ENCODE measurements around the gene FGF7. TPM values are rescaled to one million over a fixed set of nuclear protein-coding genes. Genes with fewer than 3 reads are reported as not detected.

Gene FGF7
- total and polyA plus RNA-seq, 2 experiments from 2014 or later = 0.03 to 0.08 TPM

DNA sequence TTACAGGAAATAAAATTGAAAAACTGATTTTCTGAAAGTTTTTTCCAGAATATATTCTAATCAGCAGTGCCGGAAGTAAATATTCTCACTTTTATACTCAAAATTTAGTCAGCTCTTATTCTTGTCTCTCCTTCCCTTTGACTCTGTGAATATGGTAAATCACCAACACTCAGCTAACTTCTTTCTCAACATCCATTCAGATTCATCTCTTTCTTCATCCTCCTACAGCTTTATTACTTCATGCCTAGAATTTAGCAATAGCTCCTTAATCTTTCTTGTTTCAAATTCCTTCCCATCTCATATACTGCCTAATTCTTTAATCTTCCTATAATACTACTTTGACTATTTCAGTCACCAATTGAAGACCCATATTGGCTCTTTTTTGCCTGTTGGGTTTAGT, 67.9 kb downstream of the FGF7 start:
- Histone ChIP-seq H3K4me1 (ENCODE audit: insufficient read depth) (no peaks in the 10 kb centered on the region; the same call in 1 of the 2 replicates), H3F3A (replicated peaks; ENCODE audit: low read depth) (no peaks in the 10 kb centered on the region), H3K36me3 (ENCODE audit: insufficient read depth) (no peaks in the 10 kb centered on the region), H2AFZ (no peak overlapping the region), H3K4me3 (no peak overlapping the region), H3K4me2 (no peak overlapping the region), H3K79me2 (replicated peaks; ENCODE audit: insufficient read depth) (no peaks in the 10 kb centered on the region), H4K20me1 (replicated peaks; ENCODE audit: insufficient read depth) (no peaks in the 10 kb centered on the region), H3K27ac (ENCODE audit: low read depth) (no peak overlapping the region), H3K9me2 (ENCODE audit: insufficient read depth) (no peaks in the 10 kb centered on the region), H3K27me3 (ENCODE audit: insufficient read depth) (no peaks in the 10 kb centered on the region)
- H3K36me3 Mint-ChIP-seq (ENCODE audit: low read depth) = no peaks in the 10 kb centered on the region
- no peak overlapping the region for H3K27ac Mint-ChIP-seq
- H3K27me3 Mint-ChIP-seq (ENCODE audit: insufficient read depth, low read depth, poor library complexity) = no peaks in the 10 kb centered on the region
- no peak overlapping the region for H3K4me3 Mint-ChIP-seq
- H3K4me1 Mint-ChIP-seq = peaks cover 4% of the 10 kb centered on the region; the same call in 2 of the 3 replicates
- DNase-seq (ENCODE audit: low spot score) = no peak
- no peaks in the 10 kb centered on the region for H3K9me3 Mint-ChIP-seq
- ATAC-seq = no peak
- TF ChIP-seq JUNB (IDR thresholded peaks at IDR 0.05; ENCODE audit: unreplicated experiment) (no peak), ZNF331 (CRISPR knock-in tag; IDR thresholded peaks at IDR 0.05; ENCODE audit: low read depth) (no peak), ZNF114 (CRISPR knock-in tag; IDR thresholded peaks at IDR 0.05) (no peak), EZH2 (IDR thresholded peaks at IDR 0.05; ENCODE audit: low read depth, unreplicated experiment) (no peak), EZH2phosphoT487 (IDR thresholded peaks at IDR 0.05; ENCODE audit: unreplicated experiment) (no peak), STAT1 (IDR thresholded peaks at IDR 0.05; ENCODE audit: unreplicated experiment) (no peak), CREB1 (CRISPR knock-in tag; IDR thresholded peaks at IDR 0.05; ENCODE audit: low read depth) (no peak), POLR2AphosphoS5 (IDR thresholded peaks at IDR 0.05; ENCODE audit: low read depth) (no peak), NANOG (IDR thresholded peaks at IDR 0.05; ENCODE audit: borderline replicate concordance) (no peak)
- TF ChIP-seq, protein P1, sequence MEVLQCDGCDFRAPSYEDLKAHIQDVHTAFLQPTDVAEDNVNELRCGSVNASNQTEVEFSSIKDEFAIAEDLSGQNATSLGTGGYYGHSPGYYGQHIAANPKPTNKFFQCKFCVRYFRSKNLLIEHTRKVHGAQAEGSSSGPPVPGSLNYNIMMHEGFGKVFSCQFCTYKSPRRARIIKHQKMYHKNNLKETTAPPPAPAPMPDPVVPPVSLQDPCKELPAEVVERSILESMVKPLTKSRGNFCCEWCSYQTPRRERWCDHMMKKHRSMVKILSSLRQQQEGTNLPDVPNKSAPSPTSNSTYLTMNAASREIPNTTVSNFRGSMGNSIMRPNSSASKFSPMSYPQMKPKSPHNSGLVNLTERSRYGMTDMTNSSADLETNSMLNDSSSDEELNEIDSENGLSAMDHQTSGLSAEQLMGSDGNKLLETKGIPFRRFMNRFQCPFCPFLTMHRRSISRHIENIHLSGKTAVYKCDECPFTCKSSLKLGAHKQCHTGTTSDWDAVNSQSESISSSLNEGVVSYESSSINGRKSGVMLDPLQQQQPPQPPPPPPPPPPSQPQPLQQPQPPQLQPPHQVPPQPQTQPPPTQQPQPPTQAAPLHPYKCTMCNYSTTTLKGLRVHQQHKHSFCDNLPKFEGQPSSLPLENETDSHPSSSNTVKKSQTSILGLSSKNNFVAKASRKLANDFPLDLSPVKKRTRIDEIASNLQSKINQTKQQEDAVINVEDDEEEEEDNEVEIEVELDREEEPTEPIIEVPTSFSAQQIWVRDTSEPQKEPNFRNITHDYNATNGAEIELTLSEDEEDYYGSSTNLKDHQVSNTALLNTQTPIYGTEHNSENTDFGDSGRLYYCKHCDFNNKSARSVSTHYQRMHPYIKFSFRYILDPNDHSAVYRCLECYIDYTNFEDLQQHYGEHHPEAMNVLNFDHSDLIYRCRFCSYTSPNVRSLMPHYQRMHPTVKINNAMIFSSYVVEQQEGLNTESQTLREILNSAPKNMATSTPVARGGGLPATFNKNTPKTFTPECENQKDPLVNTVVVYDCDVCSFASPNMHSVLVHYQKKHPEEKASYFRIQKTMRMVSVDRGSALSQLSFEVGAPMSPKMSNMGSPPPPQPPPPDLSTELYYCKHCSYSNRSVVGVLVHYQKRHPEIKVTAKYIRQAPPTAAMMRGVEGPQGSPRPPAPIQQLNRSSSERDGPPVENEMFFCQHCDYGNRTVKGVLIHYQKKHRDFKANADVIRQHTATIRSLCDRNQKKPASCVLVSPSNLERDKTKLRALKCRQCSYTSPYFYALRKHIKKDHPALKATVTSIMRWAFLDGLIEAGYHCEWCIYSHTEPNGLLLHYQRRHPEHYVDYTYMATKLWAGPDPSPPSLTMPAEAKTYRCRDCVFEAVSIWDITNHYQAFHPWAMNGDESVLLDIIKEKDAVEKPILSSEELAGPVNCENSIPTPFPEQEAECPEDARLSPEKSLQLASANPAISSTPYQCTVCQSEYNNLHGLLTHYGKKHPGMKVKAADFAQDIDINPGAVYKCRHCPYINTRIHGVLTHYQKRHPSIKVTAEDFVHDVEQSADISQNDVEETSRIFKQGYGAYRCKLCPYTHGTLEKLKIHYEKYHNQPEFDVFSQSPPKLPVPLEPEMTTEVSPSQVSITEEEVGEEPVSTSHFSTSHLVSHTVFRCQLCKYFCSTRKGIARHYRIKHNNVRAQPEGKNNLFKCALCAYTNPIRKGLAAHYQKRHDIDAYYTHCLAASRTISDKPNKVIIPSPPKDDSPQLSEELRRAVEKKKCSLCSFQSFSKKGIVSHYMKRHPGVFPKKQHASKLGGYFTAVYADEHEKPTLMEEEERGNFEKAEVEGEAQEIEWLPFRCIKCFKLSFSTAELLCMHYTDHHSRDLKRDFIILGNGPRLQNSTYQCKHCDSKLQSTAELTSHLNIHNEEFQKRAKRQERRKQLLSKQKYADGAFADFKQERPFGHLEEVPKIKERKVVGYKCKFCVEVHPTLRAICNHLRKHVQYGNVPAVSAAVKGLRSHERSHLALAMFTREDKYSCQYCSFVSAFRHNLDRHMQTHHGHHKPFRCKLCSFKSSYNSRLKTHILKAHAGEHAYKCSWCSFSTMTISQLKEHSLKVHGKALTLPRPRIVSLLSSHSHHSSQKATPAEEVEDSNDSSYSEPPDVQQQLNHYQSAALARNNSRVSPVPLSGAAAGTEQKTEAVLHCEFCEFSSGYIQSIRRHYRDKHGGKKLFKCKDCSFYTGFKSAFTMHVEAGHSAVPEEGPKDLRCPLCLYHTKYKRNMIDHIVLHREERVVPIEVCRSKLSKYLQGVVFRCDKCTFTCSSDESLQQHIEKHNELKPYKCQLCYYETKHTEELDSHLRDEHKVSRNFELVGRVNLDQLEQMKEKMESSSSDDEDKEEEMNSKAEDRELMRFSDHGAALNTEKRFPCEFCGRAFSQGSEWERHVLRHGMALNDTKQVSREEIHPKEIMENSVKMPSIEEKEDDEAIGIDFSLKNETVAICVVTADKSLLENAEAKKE (CRISPR knock-in tag; IDR thresholded peaks at IDR 0.05) = no peak
- TF ChIP-seq, protein P2, sequence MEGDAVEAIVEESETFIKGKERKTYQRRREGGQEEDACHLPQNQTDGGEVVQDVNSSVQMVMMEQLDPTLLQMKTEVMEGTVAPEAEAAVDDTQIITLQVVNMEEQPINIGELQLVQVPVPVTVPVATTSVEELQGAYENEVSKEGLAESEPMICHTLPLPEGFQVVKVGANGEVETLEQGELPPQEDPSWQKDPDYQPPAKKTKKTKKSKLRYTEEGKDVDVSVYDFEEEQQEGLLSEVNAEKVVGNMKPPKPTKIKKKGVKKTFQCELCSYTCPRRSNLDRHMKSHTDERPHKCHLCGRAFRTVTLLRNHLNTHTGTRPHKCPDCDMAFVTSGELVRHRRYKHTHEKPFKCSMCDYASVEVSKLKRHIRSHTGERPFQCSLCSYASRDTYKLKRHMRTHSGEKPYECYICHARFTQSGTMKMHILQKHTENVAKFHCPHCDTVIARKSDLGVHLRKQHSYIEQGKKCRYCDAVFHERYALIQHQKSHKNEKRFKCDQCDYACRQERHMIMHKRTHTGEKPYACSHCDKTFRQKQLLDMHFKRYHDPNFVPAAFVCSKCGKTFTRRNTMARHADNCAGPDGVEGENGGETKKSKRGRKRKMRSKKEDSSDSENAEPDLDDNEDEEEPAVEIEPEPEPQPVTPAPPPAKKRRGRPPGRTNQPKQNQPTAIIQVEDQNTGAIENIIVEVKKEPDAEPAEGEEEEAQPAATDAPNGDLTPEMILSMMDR (conservative IDR thresholded peaks at IDR 0.05; ENCODE audit: low read depth in 2 of 2) = no peak
- TF ChIP-seq, protein P3, sequence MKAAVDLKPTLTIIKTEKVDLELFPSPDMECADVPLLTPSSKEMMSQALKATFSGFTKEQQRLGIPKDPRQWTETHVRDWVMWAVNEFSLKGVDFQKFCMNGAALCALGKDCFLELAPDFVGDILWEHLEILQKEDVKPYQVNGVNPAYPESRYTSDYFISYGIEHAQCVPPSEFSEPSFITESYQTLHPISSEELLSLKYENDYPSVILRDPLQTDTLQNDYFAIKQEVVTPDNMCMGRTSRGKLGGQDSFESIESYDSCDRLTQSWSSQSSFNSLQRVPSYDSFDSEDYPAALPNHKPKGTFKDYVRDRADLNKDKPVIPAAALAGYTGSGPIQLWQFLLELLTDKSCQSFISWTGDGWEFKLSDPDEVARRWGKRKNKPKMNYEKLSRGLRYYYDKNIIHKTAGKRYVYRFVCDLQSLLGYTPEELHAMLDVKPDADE (IDR thresholded peaks at IDR 0.05) = no peak
- TF ChIP-seq, protein P4, sequence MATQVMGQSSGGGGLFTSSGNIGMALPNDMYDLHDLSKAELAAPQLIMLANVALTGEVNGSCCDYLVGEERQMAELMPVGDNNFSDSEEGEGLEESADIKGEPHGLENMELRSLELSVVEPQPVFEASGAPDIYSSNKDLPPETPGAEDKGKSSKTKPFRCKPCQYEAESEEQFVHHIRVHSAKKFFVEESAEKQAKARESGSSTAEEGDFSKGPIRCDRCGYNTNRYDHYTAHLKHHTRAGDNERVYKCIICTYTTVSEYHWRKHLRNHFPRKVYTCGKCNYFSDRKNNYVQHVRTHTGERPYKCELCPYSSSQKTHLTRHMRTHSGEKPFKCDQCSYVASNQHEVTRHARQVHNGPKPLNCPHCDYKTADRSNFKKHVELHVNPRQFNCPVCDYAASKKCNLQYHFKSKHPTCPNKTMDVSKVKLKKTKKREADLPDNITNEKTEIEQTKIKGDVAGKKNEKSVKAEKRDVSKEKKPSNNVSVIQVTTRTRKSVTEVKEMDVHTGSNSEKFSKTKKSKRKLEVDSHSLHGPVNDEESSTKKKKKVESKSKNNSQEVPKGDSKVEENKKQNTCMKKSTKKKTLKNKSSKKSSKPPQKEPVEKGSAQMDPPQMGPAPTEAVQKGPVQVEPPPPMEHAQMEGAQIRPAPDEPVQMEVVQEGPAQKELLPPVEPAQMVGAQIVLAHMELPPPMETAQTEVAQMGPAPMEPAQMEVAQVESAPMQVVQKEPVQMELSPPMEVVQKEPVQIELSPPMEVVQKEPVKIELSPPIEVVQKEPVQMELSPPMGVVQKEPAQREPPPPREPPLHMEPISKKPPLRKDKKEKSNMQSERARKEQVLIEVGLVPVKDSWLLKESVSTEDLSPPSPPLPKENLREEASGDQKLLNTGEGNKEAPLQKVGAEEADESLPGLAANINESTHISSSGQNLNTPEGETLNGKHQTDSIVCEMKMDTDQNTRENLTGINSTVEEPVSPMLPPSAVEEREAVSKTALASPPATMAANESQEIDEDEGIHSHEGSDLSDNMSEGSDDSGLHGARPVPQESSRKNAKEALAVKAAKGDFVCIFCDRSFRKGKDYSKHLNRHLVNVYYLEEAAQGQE (IDR thresholded peaks at IDR 0.05; ENCODE audit: unreplicated experiment) = no peak
